Measurements from ENCODE around the gene PRKCB.
A peak's percentile ranks its signal among the peaks of the same experiment; 100 is the strongest.

Gene PRKCB

GRCh38 chr16:24253192-24253591, 417.4 kb downstream of the PRKCB start:
- peak; percentile 29 for DNase-seq (ENCODE audit: low spot score)

- DNase-seq (ENCODE audit: low spot score), result peak; percentile 78
These were observed 419.9 kb downstream of the PRKCB start, which contains the start of gene CACNG3 for GRCh38 chr16:24255456-24256371. TSS of gene CACNG3 (plus strand) at chr16:24256335. CDS start at chr16:24256755, 420 bp downstream.

- no peak for DNase-seq (ENCODE audit: low spot score)
These were observed 422.2 kb downstream of the PRKCB start for GRCh38 chr16:24257958-24258357.

GRCh38 chr16:24258791-24259190, 423.0 kb downstream of the PRKCB start:
- no peak for DNase-seq (ENCODE audit: low spot score)

GRCh38 chr16:24262816-24263215, 427.0 kb downstream of the PRKCB start:
- DNase-seq (ENCODE audit: low spot score), result no peak

All from COLO829 (cell line).